Measurements from ENCODE around the gene MINDY4. TPM values are rescaled to one million over a fixed set of nuclear protein-coding genes. Genes with fewer than 3 reads are reported as not detected.

MINDY4 gene
- total and polyA plus RNA-seq, 9 donors: 6.9 to 30.3 (median 18.2) TPM

DNA sequence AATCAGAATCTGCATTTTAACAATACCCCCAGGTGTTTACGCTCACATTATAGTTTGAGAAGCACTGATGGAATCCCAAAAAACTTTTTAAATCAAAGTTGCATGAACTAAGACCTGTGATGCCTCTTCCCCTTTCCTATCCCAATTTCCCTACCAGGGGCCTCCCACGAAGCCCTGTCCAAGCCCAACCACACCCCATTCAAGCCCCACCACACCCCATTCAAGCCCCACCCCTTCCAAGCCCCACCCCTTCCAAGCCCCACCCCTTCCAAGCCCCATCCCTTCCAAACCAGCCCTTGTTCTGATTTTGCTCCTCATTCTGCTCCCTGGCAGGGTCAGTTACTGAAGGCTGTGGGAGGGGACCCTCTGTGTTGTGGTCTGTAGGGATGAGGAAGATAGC lies 130.6 kb downstream of the MINDY4 start:
- H3K4me3 ChIP-seq: no peak overlapping the region
- DNase-seq: no peak
- no peaks in the 10 kb centered on the region for H3K27me3 ChIP-seq
- H3K4me1 ChIP-seq (ENCODE audit: insufficient read depth): peaks cover 5% of the 10 kb centered on the region
- H3K27ac ChIP-seq: no peak overlapping the region
- 91 to 93% (median 92%) methylated on average over 2 of the region's 2 CpGs for WGBS, 3 donors
- no peaks in the 10 kb centered on the region for H3K36me3 ChIP-seq
- TF ChIP-seq EP300 (IDR thresholded peaks at IDR 0.05) (no peak), CTCF (IDR thresholded peaks at IDR 0.05) (no peak), POLR2A (IDR thresholded peaks at IDR 0.05) (no peak)
- intact Hi-C loops (cut with DNase I): no loop called here
- H3K9me3 ChIP-seq: no peaks in the 10 kb centered on the region

- H3K4me3 ChIP-seq: no peak overlapping the region
- intact Hi-C loops (cut with DNase I): no loop called here
- H3K27me3 ChIP-seq: no peaks in the 10 kb centered on the region
- WGBS, 3 donors: 87 to 90% (median 88%) methylated on average over 11 of the region's 11 CpGs
- no peak for TF ChIP-seq EP300 (IDR thresholded peaks at IDR 0.05)
- TF ChIP-seq POLR2A (IDR thresholded peaks at IDR 0.05): no peak
- no peak for TF ChIP-seq CTCF (IDR thresholded peaks at IDR 0.05)
- H3K9me3 ChIP-seq: no peaks in the 10 kb centered on the region
- no peaks in the 10 kb centered on the region for H3K36me3 ChIP-seq
- peaks cover 4% of the 10 kb centered on the region for H3K4me1 ChIP-seq (ENCODE audit: insufficient read depth)
- DNase-seq: no peak
- no peak overlapping the region for H3K27ac ChIP-seq
Observed at GRCh38 chr7:30902466-30902865, 131.2 kb downstream of the MINDY4 start.

- H3K4me3 ChIP-seq: no peak overlapping the region
- DNase-seq: no peak
- peaks cover 4% of the 10 kb centered on the region for H3K4me1 ChIP-seq (ENCODE audit: insufficient read depth)
- H3K27me3 ChIP-seq: no peaks in the 10 kb centered on the region
- WGBS, 3 donors: 94 to 99% (median 97%) methylated on average over 8 of the region's 8 CpGs
- intact Hi-C loops (cut with DNase I): no loop called here
- H3K27ac ChIP-seq: no peak overlapping the region
- TF ChIP-seq POLR2A (IDR thresholded peaks at IDR 0.05) (no peak), EP300 (IDR thresholded peaks at IDR 0.05) (no peak), CTCF (IDR thresholded peaks at IDR 0.05) (no peak)
- H3K36me3 ChIP-seq: no peaks in the 10 kb centered on the region
- H3K9me3 ChIP-seq: no peaks in the 10 kb centered on the region
Observed at GRCh38 chr7:30903146-30903545, 131.9 kb downstream of the MINDY4 start.

- no peaks in the 10 kb centered on the region for H3K27me3 ChIP-seq
- intact Hi-C loops (cut with DNase I): no loop called here
- TF ChIP-seq CTCF (IDR thresholded peaks at IDR 0.05) (no peak), EP300 (IDR thresholded peaks at IDR 0.05) (no peak), POLR2A (IDR thresholded peaks at IDR 0.05) (no peak)
- H3K9me3 ChIP-seq: no peaks in the 10 kb centered on the region
- no peak overlapping the region for H3K4me3 ChIP-seq
- DNase-seq: no peak
- H3K36me3 ChIP-seq: no peaks in the 10 kb centered on the region
- WGBS, 3 donors: 88 to 92% (median 92%) methylated on average over 9 of the region's 9 CpGs
- H3K4me1 ChIP-seq (ENCODE audit: insufficient read depth): no peaks in the 10 kb centered on the region
- H3K27ac ChIP-seq: no peak overlapping the region
Observed at GRCh38 chr7:30904561-30904960, 133.3 kb downstream of the MINDY4 start.
